ENCODE results near the gene DNAH8. TPM values are rescaled to one million over a fixed set of nuclear protein-coding genes. Genes with fewer than 3 reads are reported as not detected.

Gene DNAH8
- total RNA-seq, 1 donor from 2014 or later = not detected

GRCh38 chr6:38808039-38808438 is 92.9 kb downstream of the DNAH8 start:
- no peaks in the 10 kb centered on the region for H3K79me2 ChIP-seq (ENCODE audit: insufficient read depth, low read length)
- H2AFZ ChIP-seq (ENCODE audit: low read depth, low read length) = no peak overlapping the region
- Mint-ChIP-seq H3K27me3 (ENCODE audit: low read depth, unreplicated experiment) (peaks cover 21% of the 10 kb centered on the region), H3K4me1 (ENCODE audit: low read depth, unreplicated experiment) (no peaks in the 10 kb centered on the region), H3K36me3 (ENCODE audit: low read depth, unreplicated experiment) (no peaks in the 10 kb centered on the region), H3K27ac (ENCODE audit: unreplicated experiment) (no peak overlapping the region), H3K9me3 (ENCODE audit: unreplicated experiment) (no peaks in the 10 kb centered on the region), H3K4me3 (ENCODE audit: unreplicated experiment) (no peak overlapping the region)
- no peaks in the 10 kb centered on the region for H4K20me1 ChIP-seq (ENCODE audit: insufficient read depth, low read length)
- no peak overlapping the region for H3K9ac ChIP-seq (ENCODE audit: low read length)
- H3K36me3 ChIP-seq (ENCODE audit: insufficient read depth, low read length) = no peaks in the 10 kb centered on the region
- no peak for FAIRE-seq
- H3K4me1 ChIP-seq (ENCODE audit: insufficient read depth, low read length) = no peaks in the 10 kb centered on the region
- TF ChIP-seq, protein P1, sequence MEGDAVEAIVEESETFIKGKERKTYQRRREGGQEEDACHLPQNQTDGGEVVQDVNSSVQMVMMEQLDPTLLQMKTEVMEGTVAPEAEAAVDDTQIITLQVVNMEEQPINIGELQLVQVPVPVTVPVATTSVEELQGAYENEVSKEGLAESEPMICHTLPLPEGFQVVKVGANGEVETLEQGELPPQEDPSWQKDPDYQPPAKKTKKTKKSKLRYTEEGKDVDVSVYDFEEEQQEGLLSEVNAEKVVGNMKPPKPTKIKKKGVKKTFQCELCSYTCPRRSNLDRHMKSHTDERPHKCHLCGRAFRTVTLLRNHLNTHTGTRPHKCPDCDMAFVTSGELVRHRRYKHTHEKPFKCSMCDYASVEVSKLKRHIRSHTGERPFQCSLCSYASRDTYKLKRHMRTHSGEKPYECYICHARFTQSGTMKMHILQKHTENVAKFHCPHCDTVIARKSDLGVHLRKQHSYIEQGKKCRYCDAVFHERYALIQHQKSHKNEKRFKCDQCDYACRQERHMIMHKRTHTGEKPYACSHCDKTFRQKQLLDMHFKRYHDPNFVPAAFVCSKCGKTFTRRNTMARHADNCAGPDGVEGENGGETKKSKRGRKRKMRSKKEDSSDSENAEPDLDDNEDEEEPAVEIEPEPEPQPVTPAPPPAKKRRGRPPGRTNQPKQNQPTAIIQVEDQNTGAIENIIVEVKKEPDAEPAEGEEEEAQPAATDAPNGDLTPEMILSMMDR (IDR thresholded peaks at IDR 0.05; ENCODE audit: insufficient read depth, low read depth, low read length) = no peak
- no peak for TF ChIP-seq EZH2 (IDR thresholded peaks at IDR 0.05; ENCODE audit: insufficient read depth, low read length)
- no peak overlapping the region for H3K27ac ChIP-seq (ENCODE audit: low read depth, low read length)
- H3K27me3 ChIP-seq (ENCODE audit: insufficient read depth, low read length) = peaks cover 7% of the 10 kb centered on the region
- H3K9me3 ChIP-seq (ENCODE audit: insufficient read depth, low read depth, low read length) = no peaks in the 10 kb centered on the region
- no peak for DNase-seq (ENCODE audit: low read depth)
- no peak overlapping the region for H3K4me3 ChIP-seq (ENCODE audit: insufficient read depth, low read depth, low read length)
- H3K4me2 ChIP-seq (ENCODE audit: low read length) = no peak overlapping the region

DNA sequence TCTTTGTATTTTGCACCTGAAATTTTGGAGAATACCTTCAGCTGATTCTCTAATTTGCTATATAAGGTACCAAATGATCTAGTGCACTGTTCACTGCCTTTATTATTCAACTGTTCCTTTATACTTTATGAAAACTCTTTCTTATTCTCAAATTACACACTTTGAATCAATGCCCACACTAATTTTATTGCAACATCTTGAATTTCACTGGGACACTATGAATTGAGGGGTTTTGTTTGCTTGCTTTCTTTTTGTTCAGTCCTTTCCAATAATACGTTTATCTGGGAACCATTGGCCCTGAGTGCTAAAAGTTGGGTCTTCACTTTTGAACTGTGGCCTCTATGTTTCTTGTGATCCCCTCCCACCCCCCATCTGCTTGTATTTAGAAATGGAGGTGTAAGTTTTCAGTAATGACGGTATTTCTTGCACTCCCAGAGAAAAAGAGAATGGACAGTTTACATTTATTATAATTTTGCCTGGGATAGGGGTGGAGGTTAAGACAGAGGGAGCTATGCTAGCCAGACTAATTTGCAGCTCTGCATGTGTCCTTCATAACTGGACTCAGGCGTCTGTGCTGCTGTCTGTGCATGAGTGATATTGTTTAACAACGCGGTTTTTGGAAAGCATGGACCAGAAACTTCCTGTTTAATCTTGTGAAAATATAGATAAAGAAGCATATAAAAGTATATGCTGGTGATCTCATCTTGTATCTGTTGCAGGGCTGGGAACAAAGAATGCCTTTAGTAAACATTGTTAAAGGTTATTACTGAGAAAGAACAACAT is 98.1 kb downstream of the DNAH8 start:
- Histone ChIP-seq H3K9ac (ENCODE audit: low read length) (no peak overlapping the region), H3K4me3 (ENCODE audit: insufficient read depth, low read depth, low read length) (no peak overlapping the region), H3K4me2 (ENCODE audit: low read length) (no peak overlapping the region), H3K4me1 (ENCODE audit: insufficient read depth, low read length) (no peaks in the 10 kb centered on the region), H3K36me3 (ENCODE audit: insufficient read depth, low read length) (no peaks in the 10 kb centered on the region), H3K9me3 (ENCODE audit: insufficient read depth, low read depth, low read length) (no peaks in the 10 kb centered on the region), H3K79me2 (ENCODE audit: insufficient read depth, low read length) (no peaks in the 10 kb centered on the region), H3K27ac (ENCODE audit: low read depth, low read length) (no peak overlapping the region), H4K20me1 (ENCODE audit: insufficient read depth, low read length) (no peaks in the 10 kb centered on the region), H3K27me3 (ENCODE audit: insufficient read depth, low read length) (no peaks in the 10 kb centered on the region), H2AFZ (ENCODE audit: low read depth, low read length) (no peak overlapping the region)
- DNase-seq (ENCODE audit: low read depth) (no peak), FAIRE-seq (no peak)
- Mint-ChIP-seq H3K4me1 (ENCODE audit: low read depth, unreplicated experiment) (no peaks in the 10 kb centered on the region), H3K27me3 (ENCODE audit: low read depth, unreplicated experiment) (peaks cover 10% of the 10 kb centered on the region), H3K27ac (ENCODE audit: unreplicated experiment) (no peak overlapping the region), H3K9me3 (ENCODE audit: unreplicated experiment) (no peaks in the 10 kb centered on the region), H3K36me3 (ENCODE audit: low read depth, unreplicated experiment) (no peaks in the 10 kb centered on the region), H3K4me3 (ENCODE audit: unreplicated experiment) (no peak overlapping the region)
- no peak for TF ChIP-seq EZH2 (IDR thresholded peaks at IDR 0.05; ENCODE audit: insufficient read depth, low read length)
- TF ChIP-seq, protein P1 (IDR thresholded peaks at IDR 0.05; ENCODE audit: insufficient read depth, low read depth, low read length) = no peak

GRCh38 chr6:38814761-38815160 is 99.7 kb downstream of the DNAH8 start:
- H3K27ac ChIP-seq (ENCODE audit: low read depth, low read length) = no peak overlapping the region
- no peaks in the 10 kb centered on the region for H3K36me3 ChIP-seq (ENCODE audit: insufficient read depth, low read length)
- no peak overlapping the region for H3K4me2 ChIP-seq (ENCODE audit: low read length)
- no peaks in the 10 kb centered on the region for H3K79me2 ChIP-seq (ENCODE audit: insufficient read depth, low read length)
- FAIRE-seq = no peak
- H3K4me1 ChIP-seq (ENCODE audit: insufficient read depth, low read length) = no peaks in the 10 kb centered on the region
- no peaks in the 10 kb centered on the region for H3K9me3 ChIP-seq (ENCODE audit: insufficient read depth, low read depth, low read length)
- Mint-ChIP-seq H3K36me3 (ENCODE audit: low read depth, unreplicated experiment) (no peaks in the 10 kb centered on the region), H3K27me3 (ENCODE audit: low read depth, unreplicated experiment) (peaks cover 10% of the 10 kb centered on the region), H3K9me3 (ENCODE audit: unreplicated experiment) (no peaks in the 10 kb centered on the region), H3K4me3 (ENCODE audit: unreplicated experiment) (no peak overlapping the region), H3K27ac (ENCODE audit: unreplicated experiment) (no peak overlapping the region), H3K4me1 (ENCODE audit: low read depth, unreplicated experiment) (no peaks in the 10 kb centered on the region)
- TF ChIP-seq, protein P1 (IDR thresholded peaks at IDR 0.05; ENCODE audit: insufficient read depth, low read depth, low read length) = no peak
- TF ChIP-seq EZH2 (IDR thresholded peaks at IDR 0.05; ENCODE audit: insufficient read depth, low read length) = no peak
- no peaks in the 10 kb centered on the region for H3K27me3 ChIP-seq (ENCODE audit: insufficient read depth, low read length)
- H3K9ac ChIP-seq (ENCODE audit: low read length) = no peak overlapping the region
- H4K20me1 ChIP-seq (ENCODE audit: insufficient read depth, low read length) = no peaks in the 10 kb centered on the region
- H3K4me3 ChIP-seq (ENCODE audit: insufficient read depth, low read depth, low read length) = no peak overlapping the region
- no peak overlapping the region for H2AFZ ChIP-seq (ENCODE audit: low read depth, low read length)
- no peak for DNase-seq (ENCODE audit: low read depth)
